HCT116 (cell line): ENCODE measurements around the gene CCDC61. TPM values are rescaled to one million over a fixed set of nuclear protein-coding genes. Genes with fewer than 3 reads are reported as not detected.

Source experiments
- ATAC-seq: fragments of 200-7000 bp; cut with Tn5 transposase; 2 replicates; pipeline ENCODE4 v1.9.1; 2020; ENCODE audit warnings: mild to moderate bottlenecking, moderate library complexity
- BruUV-seq: library from RNA; stranded (reverse); fragments of 400-500 nt; replicated peaks from 2 replicates; lab custom pipeline; 2021; lab: Mats Ljungman, UMichigan
- CTCF ChIA-PET: fragments of 300-600 bp; sonication (Branson Sonifier 250); formaldehyde crosslinking; loops from one replicate; lab custom pipeline; 2021; ENCODE audit warnings: antibody characterized with exemption; lab: Charles Lee
- POLR2A ChIA-PET: fragments of 300-600, 350-600 bp; sonication (Branson Sonifier 250); formaldehyde crosslinking; loops from one replicate; lab custom pipeline; 2021; ENCODE audit warnings: antibody characterized with exemption; lab: Charles Lee
- RAD21 ChIA-PET, 2 experiments: fragments of 300-600 bp; sonication (Branson Sonifier 250); formaldehyde crosslinking; loops; one replicate each; lab custom pipeline; 2023; ENCODE audit warnings: low total read pairs in 2 of 2; ENCODE audit not compliant: uncharacterized antibody in 2 of 2, unreplicated experiment in 2 of 2, low non-redundant PET in 1 of 2; lab: Charles Lee
- DNase-seq: peaks from one replicate; pipeline ENCODE4 v3.0.0-alpha.2; 2010; ENCODE audit warnings: low read depth, low spot score
- H2AFZ ChIP-seq: fragments of 200-600 bp; shearing (Covaris generic), sonication (generic); 2 replicates; pipeline ENCODE4 v1.6.1; 2017; ENCODE audit warnings: low read depth, mixed run types, mixed read lengths, antibody characterized with exemption, low read length; ENCODE audit not compliant: poor library complexity, severe bottlenecking
- H3K27ac ChIP-seq: 2 replicates; pipeline ENCODE4 v1.5.1; 2012; ENCODE audit warnings: low read depth, low read length
- H3K27me3 ChIP-seq: fragments of 200-600 bp; sonication (generic); 2 replicates; pipeline ENCODE4 v1.6.1; 2016; ENCODE audit warnings: mixed run types, low read length, mixed read lengths; ENCODE audit not compliant: insufficient read depth
- H3K36me3 ChIP-seq, 2 experiments: fragments of 200-500 bp in 1 of 2; fragments of 200-600 bp in 1 of 2; sonication (Bioruptor generic) in 1 of 2; sonication (generic) in 1 of 2; 2 replicates each; pipeline versions ENCODE4 v1.5.1 to v1.6.1; 2014 to 2016; ENCODE audit warnings: low read length in 2 of 2, inconsistent platforms in 1 of 2, mixed read lengths in 1 of 2, mixed run types in 1 of 2; ENCODE audit not compliant: insufficient read depth in 2 of 2, control insufficient read depth in 1 of 2
- H3K4me1 ChIP-seq, 2 experiments: fragments of 200-600 bp in 1 of 2; sonication (generic) in 1 of 2; 2 replicates each; pipeline versions ENCODE4 v1.5.1 to v1.6.1; 2012 to 2017; ENCODE audit warnings: low read length in 2 of 2, inconsistent platforms in 1 of 2, mild to moderate bottlenecking in 1 of 2, mixed read lengths in 1 of 2, mixed run types in 1 of 2, moderate library complexity in 1 of 2; ENCODE audit not compliant: insufficient read depth in 2 of 2, control insufficient read depth in 1 of 2
- H3K4me2 ChIP-seq: fragments of 200-600 bp; sonication (generic); 2 replicates; pipeline ENCODE4 v1.6.1; 2017; ENCODE audit warnings: mixed run types, low read length, mixed read lengths
- H3K4me3 ChIP-seq, 2 experiments: fragments of 200-600 bp in 1 of 2; sonication (generic) in 1 of 2; replicated peaks in 1 of 2; 2 replicates each; pipeline ENCODE4 v1.5.1; 2011 to 2016; ENCODE audit warnings: low read length in 2 of 2, control low read depth in 1 of 2, low read depth in 1 of 2, mild to moderate bottlenecking in 1 of 2, mixed read lengths in 1 of 2, mixed run types in 1 of 2
- H3K79me2 ChIP-seq: fragments of 200-600 bp; sonication (generic); 2 replicates; pipeline ENCODE4 v1.6.1; 2017; ENCODE audit warnings: mild to moderate bottlenecking, mixed run types, low read length, moderate library complexity, mixed read lengths; ENCODE audit not compliant: insufficient read depth
- H3K9ac ChIP-seq: fragments of 200-600 bp; sonication (generic); 2 replicates; pipeline ENCODE4 v1.6.1; 2016; ENCODE audit warnings: low read length, mixed read lengths
- H3K9me2 ChIP-seq: fragments of 200-600 bp; sonication (generic), shearing (Covaris generic); 2 replicates; pipeline ENCODE4 v1.6.1; 2017; ENCODE audit warnings: mixed run types, mild to moderate bottlenecking, moderate library complexity; ENCODE audit not compliant: insufficient read depth
- H3K9me3 ChIP-seq, 2 experiments: fragments of 200-500 bp in 1 of 2; fragments of 200-600 bp in 1 of 2; sonication (Bioruptor generic) in 1 of 2; sonication (generic) in 1 of 2; 2 replicates each; pipeline ENCODE4 v1.6.1; 2014 to 2017; ENCODE audit warnings: low read length in 2 of 2, mixed read lengths in 2 of 2, inconsistent platforms in 1 of 2, low read depth in 1 of 2, mild to moderate bottlenecking in 1 of 2, mixed run types in 1 of 2, moderate library complexity in 1 of 2; ENCODE audit not compliant: control insufficient read depth in 1 of 2, insufficient read depth in 1 of 2
- H4K20me1 ChIP-seq: fragments of 200-600 bp; sonication (generic), shearing (Covaris generic); 2 replicates; pipeline ENCODE4 v1.6.1; 2017; ENCODE audit warnings: mixed run types, mild to moderate bottlenecking, moderate library complexity; ENCODE audit not compliant: insufficient read depth
- ATF3 ChIP-seq: IDR thresholded peaks from 2 replicates; pipeline ENCODE4 v1.6.1; 2012
- CBX3 ChIP-seq: IDR thresholded peaks from 2 replicates; pipeline ENCODE4 v1.6.1; 2012; ENCODE audit warnings: low read depth
- FOSL1 ChIP-seq: IDR thresholded peaks from 2 replicates; pipeline ENCODE4 v1.6.1; 2012; ENCODE audit warnings: low read depth
- JUND ChIP-seq: IDR thresholded peaks from 2 replicates; pipeline ENCODE4 v1.6.1; 2012
- POLR2A ChIP-seq: IDR thresholded peaks from 2 replicates; pipeline ENCODE4 v1.7.0; 2011; ENCODE audit warnings: borderline replicate concordance; ENCODE audit not compliant: insufficient read depth, insufficient read length; ENCODE audit errors: extremely low read depth
- POLR2AphosphoS5 ChIP-seq: IDR thresholded peaks from 2 replicates; pipeline ENCODE4 v1.6.1; 2011; ENCODE audit warnings: mild to moderate bottlenecking, low read depth, low read length, moderate library complexity
- SP1 ChIP-seq: IDR thresholded peaks from 2 replicates; pipeline ENCODE4 v1.6.1; 2012; ENCODE audit warnings: low read depth
- YY1 ChIP-seq: IDR thresholded peaks from 2 replicates; pipeline ENCODE4 v1.6.1; 2011; ENCODE audit warnings: low read length, low read depth, moderate library complexity, mild to moderate bottlenecking; ENCODE audit not compliant: insufficient replicate concordance; ENCODE audit errors: extremely low read depth
- ZFX ChIP-seq: fragments of 450-650 bp; IDR thresholded peaks from 2 replicates; pipeline ENCODE4 v1.6.1; 2017
- ZNF274 ChIP-seq: fragments of 200-500 bp; sonication (Bioruptor generic); IDR thresholded peaks from 2 replicates; pipeline ENCODE4 v1.6.1; 2014; ENCODE audit warnings: mild to moderate bottlenecking, low read depth, low read length, inconsistent platforms
- intact Hi-C: fragments of 100-400 bp; cut with micrococcal nuclease; formaldehyde crosslinking; loops from 2 replicates; pipeline ENCODE4 v1.10.0; 2022
- total RNA-seq: library from RNA; stranded (reverse); gene quantifications from one replicate; pipeline ENCODE4 v1.2.1, GENCODE V29; 2021; ENCODE audit not compliant: unreplicated experiment

The CCDC61 gene
- total RNA-seq, 1 experiment from 2014 or later, result 12.2 TPM

GRCh38 chr19:46040952-46041500, 45.8 kb downstream of the CCDC61 start, which contains the start of gene IGFL4:
IGFL4 (minus strand) TSS chr19:46041002; CDS start chr19:46040962, 40 bp downstream.
- H3K9ac ChIP-seq, result no peak within 1 kb of the TSS
- no peak within 1 kb of the TSS for H3K4me2 ChIP-seq
- no peak within 1 kb of the TSS for H3K27ac ChIP-seq
- H3K9me2 ChIP-seq, result no peaks in the 10 kb centered on the region
- H3K36me3 ChIP-seq, result no peaks in the 10 kb centered on the region
- ATAC-seq (peak; percentile 58; the same call in 1 of the 2 replicates), DNase-seq (no peak)
- H3K4me1 ChIP-seq, result peaks cover 0 to 8% of the 10 kb centered on the region in 2 experiments; a peak in 2 of 4 replicates
- no peak within 1 kb of the TSS for H3K4me3 ChIP-seq
- BruUV-seq, result no TSS peak
- TF ChIP-seq SP1, result 0 out of 2 replicates have a peak, but pooled peaks have one; percentile 21
- no peak for TF ChIP-seq ZFX
- TF ChIP-seq ATF3, result no peak
- TF ChIP-seq ZNF274, result no peak
- no peak for TF ChIP-seq POLR2A
- no peak for TF ChIP-seq YY1
- TF ChIP-seq FOSL1, result no peak
- TF ChIP-seq POLR2AphosphoS5, result no peak
- no peak for TF ChIP-seq CBX3
- TF ChIP-seq JUND, result 0 out of 2 replicates have a peak, but pooled peaks have one; percentile 34
- intact Hi-C loops, result no loop called here
- CTCF ChIA-PET, result interaction anchor here (0.5 to 0.8 kb wide), 4 partner anchors 36 to 502 kb away, joined by 3 to 5 read pairs (median 3); no protein-coding TSS in a partner anchor
- no peaks in the 10 kb centered on the region for H4K20me1 ChIP-seq
- RAD21 ChIA-PET, result no interaction called here
- POLR2A ChIA-PET, result no interaction called here
- no peak within 1 kb of the TSS for H2AFZ ChIP-seq
- H3K79me2 ChIP-seq, result no peaks in the 10 kb centered on the region
- H3K27me3 ChIP-seq, result peaks cover 26% of the 10 kb centered on the region; the same call in 1 of the 2 replicates
- peaks cover 0 to 4% of the 10 kb centered on the region in 2 experiments; a peak in 1 of 4 replicates for H3K9me3 ChIP-seq
